ENCODE results near the gene ENPEP. TPM values are rescaled to one million over a fixed set of nuclear protein-coding genes. Genes with fewer than 3 reads are reported as not detected.
"Not testable (repeated sequence)": the region's sequence is repeated elsewhere in the genome, so short reads cannot be mapped to it uniquely, and the experiment has no call there.

ENPEP gene
- total RNA-seq: not detected in 2 replicates

- intact Hi-C loops (cut with micrococcal nuclease): no loop called here
- TF ChIP-seq CTCF (IDR thresholded peaks at IDR 0.05): no peak
- H3K27me3 Mint-ChIP-seq: peaks cover 22% of the 10 kb centered on the region
- POLR2A ChIA-PET: no interaction called here
- H3K9me3 Mint-ChIP-seq: no peaks in the 10 kb centered on the region
- H3K27ac Mint-ChIP-seq: no peak within 1 kb of the TSS
- ATAC-seq (ENCODE audit: low read depth) (no peak), DNase-seq (no peak)
- no peak within 1 kb of the TSS for H3K4me3 Mint-ChIP-seq
- CTCF ChIA-PET: no interaction called here
- no peaks in the 10 kb centered on the region for H3K36me3 Mint-ChIP-seq (ENCODE audit: low read depth)
- no peaks in the 10 kb centered on the region for H3K4me1 Mint-ChIP-seq
These were observed at the start of gene ENPEP for GRCh38 chr4:110475881-110476818. Gene ENPEP, plus strand, starts transcription at chr4:110476155. Its CDS starts 260 bp downstream, at chr4:110476415.

- intact Hi-C loops (cut with micrococcal nuclease); H3K4me3 Mint-ChIP-seq; DNase-seq; H3K4me1 Mint-ChIP-seq; POLR2A ChIA-PET; H3K27me3 Mint-ChIP-seq; H3K36me3 Mint-ChIP-seq (ENCODE audit: low read depth); CTCF ChIA-PET; H3K27ac Mint-ChIP-seq; ATAC-seq (ENCODE audit: low read depth); H3K9me3 Mint-ChIP-seq: not testable (repeated sequence)
These were observed 44.1 kb upstream of the ENPEP start for GRCh38 chr4:110431805-110432204.

GRCh38 chr4:110437292-110437691 lies 38.7 kb upstream of the ENPEP start:
- intact Hi-C loops (cut with micrococcal nuclease); H3K4me1 Mint-ChIP-seq; CTCF ChIA-PET; DNase-seq; H3K27me3 Mint-ChIP-seq; H3K9me3 Mint-ChIP-seq; H3K36me3 Mint-ChIP-seq (ENCODE audit: low read depth); ATAC-seq (ENCODE audit: low read depth); H3K27ac Mint-ChIP-seq; POLR2A ChIA-PET; H3K4me3 Mint-ChIP-seq: not testable (repeated sequence)

- POLR2A ChIA-PET; H3K4me1 Mint-ChIP-seq; CTCF ChIA-PET; H3K4me3 Mint-ChIP-seq; H3K27me3 Mint-ChIP-seq; DNase-seq; H3K27ac Mint-ChIP-seq; H3K36me3 Mint-ChIP-seq (ENCODE audit: low read depth); H3K9me3 Mint-ChIP-seq; intact Hi-C loops (cut with micrococcal nuclease); ATAC-seq (ENCODE audit: low read depth): not testable (repeated sequence)
These were observed 36.7 kb upstream of the ENPEP start for GRCh38 chr4:110439209-110439608.

- no peak overlapping the region for H3K4me3 Mint-ChIP-seq
- peaks cover 1% of the 10 kb centered on the region for H3K27me3 Mint-ChIP-seq
- ATAC-seq (ENCODE audit: low read depth): no peak
- CTCF ChIA-PET: no interaction called here
- intact Hi-C loops (cut with micrococcal nuclease): no loop called here
- peaks cover 2% of the 10 kb centered on the region for H3K9me3 Mint-ChIP-seq
- POLR2A ChIA-PET: no interaction called here
- no peak for DNase-seq
- no peak for TF ChIP-seq CTCF (IDR thresholded peaks at IDR 0.05)
- no peaks in the 10 kb centered on the region for H3K4me1 Mint-ChIP-seq
- no peaks in the 10 kb centered on the region for H3K36me3 Mint-ChIP-seq (ENCODE audit: low read depth)
- H3K27ac Mint-ChIP-seq: no peak overlapping the region
These were observed 33.6 kb upstream of the ENPEP start for GRCh38 chr4:110442309-110442708.

GRCh38 chr4:110442788-110443187 lies 33.2 kb upstream of the ENPEP start:
- ATAC-seq (ENCODE audit: low read depth) (no peak), DNase-seq (no peak)
- H3K9me3 Mint-ChIP-seq: no peaks in the 10 kb centered on the region
- intact Hi-C loops (cut with micrococcal nuclease): no loop called here
- peaks cover 1% of the 10 kb centered on the region for H3K27me3 Mint-ChIP-seq
- no peak overlapping the region for H3K27ac Mint-ChIP-seq
- no peaks in the 10 kb centered on the region for H3K4me1 Mint-ChIP-seq
- no peak for TF ChIP-seq CTCF (IDR thresholded peaks at IDR 0.05)
- ChIA-PET CTCF (no interaction called here), POLR2A (no interaction called here)
- H3K4me3 Mint-ChIP-seq: no peak overlapping the region
- H3K36me3 Mint-ChIP-seq (ENCODE audit: low read depth): no peaks in the 10 kb centered on the region
